H1 (cell line): ENCODE data around the gene ZNF764. TPM values are rescaled to one million over a fixed set of nuclear protein-coding genes. Genes with fewer than 3 reads are reported as not detected.

ENCODE experiments used
- CTCF ChIA-PET: fragments of 300-600 bp; sonication (Branson Sonifier 250); formaldehyde crosslinking; loops from one replicate; lab custom pipeline; 2021; ENCODE audit not compliant: partially characterized antibody; lab: Charles Lee
- POLR2A ChIA-PET: fragments of 300-600 bp; sonication (Branson Sonifier 250); formaldehyde crosslinking; loops from one replicate; lab custom pipeline; 2021; ENCODE audit warnings: inconsistent platforms; ENCODE audit not compliant: partially characterized antibody; lab: Charles Lee
- DNase-seq, 2 experiments: peaks; one replicate each; pipeline versions ENCODE4 v3.0.0 to v3.0.0-alpha.2; 2010 to 2022; ENCODE audit warnings: low spot score in 2 of 2, low read depth in 1 of 2, mixed read lengths in 1 of 2
- FAIRE-seq: peaks from 2 replicates; lab custom pipeline; 2011; peaks lifted over from hg19 to GRCh38; lab: Jason Lieb, UNC
- H2AFZ ChIP-seq: 2 replicates; pipeline ENCODE4 v1.8.1; 2012; ENCODE audit warnings: low read length, inconsistent platforms
- H2AK5ac ChIP-seq: 2 replicates; pipeline ENCODE4 v1.6.1; 2013; ENCODE audit warnings: low read depth, low read length
- H2BK120ac ChIP-seq: replicated peaks from 2 replicates; pipeline ENCODE3; 2013; ENCODE audit warnings: low read depth, low read length, inconsistent platforms
- H2BK12ac ChIP-seq: 2 replicates; pipeline ENCODE4 v1.6.1; 2013; ENCODE audit warnings: low read depth, low read length
- H2BK15ac ChIP-seq: 2 replicates; pipeline ENCODE4 v1.6.1; 2013; ENCODE audit warnings: low read length
- H2BK20ac ChIP-seq: 2 replicates; pipeline ENCODE4 v1.6.1; 2013; ENCODE audit warnings: low read length
- H2BK5ac ChIP-seq: 2 replicates; pipeline ENCODE4 v1.6.1; 2013; ENCODE audit warnings: low read depth, low read length
- H3K14ac ChIP-seq: 2 replicates; pipeline ENCODE4 v1.6.1; 2013; ENCODE audit warnings: inconsistent platforms; ENCODE audit not compliant: insufficient read length
- H3K18ac ChIP-seq: 2 replicates; pipeline ENCODE4 v1.6.1; 2013; ENCODE audit warnings: low read length; ENCODE audit errors: extremely low read depth
- H3K23ac ChIP-seq: 2 replicates; pipeline ENCODE4 v1.6.1; 2013; ENCODE audit warnings: inconsistent platforms; ENCODE audit not compliant: insufficient read length
- H3K23me2 ChIP-seq: 2 replicates; pipeline ENCODE4 v1.6.1; 2013; ENCODE audit warnings: low read depth, low read length
- H3K27ac ChIP-seq: 2 replicates; pipeline ENCODE4 v1.6.1; 2011; ENCODE audit warnings: low read depth, low read length, inconsistent platforms
- H3K27me3 ChIP-seq, 4 experiments: replicated peaks in 1 of 4; 1 replicate in 1 of 4; 2 replicates in 3 of 4; pipeline versions ENCODE4 v1.6.1 to v1.8.1; 2011 to 2013; ENCODE audit warnings: low read length in 3 of 4, mild to moderate bottlenecking in 3 of 4, inconsistent platforms in 2 of 4, mixed read lengths in 2 of 4, moderate library complexity in 1 of 4; ENCODE audit not compliant: control insufficient read depth in 3 of 4, insufficient read depth in 3 of 4; ENCODE audit errors: extremely low read depth in 1 of 4
- H3K36me3 ChIP-seq, 4 experiments: 2 replicates each; pipeline versions ENCODE4 v1.6.1 to v1.8.1; 2011 to 2013; ENCODE audit warnings: mild to moderate bottlenecking in 4 of 4, low read length in 3 of 4, moderate library complexity in 2 of 4, control low read depth in 1 of 4, inconsistent platforms in 1 of 4; ENCODE audit not compliant: insufficient read depth in 4 of 4, control insufficient read depth in 2 of 4
- H3K4ac ChIP-seq: replicated peaks from 2 replicates; pipeline ENCODE3; 2013; ENCODE audit warnings: low read length, low read depth, mixed read lengths, inconsistent platforms; ENCODE audit not compliant: insufficient read length
- H3K4me1 ChIP-seq, 4 experiments: replicated peaks in 1 of 4; 1 replicate in 1 of 4; 2 replicates in 3 of 4; pipeline versions ENCODE4 v1.6.1 to v1.8.1; 2011 to 2013; ENCODE audit warnings: low read length in 3 of 4, inconsistent platforms in 2 of 4, mixed read lengths in 1 of 4; ENCODE audit not compliant: insufficient read depth in 4 of 4, control insufficient read depth in 3 of 4
- H3K4me2 ChIP-seq, 2 experiments: 2 replicates each; pipeline versions ENCODE4 v1.6.1 to v1.8.1; 2011 to 2013; ENCODE audit warnings: low read depth in 2 of 2, low read length in 2 of 2, control low read depth in 1 of 2, inconsistent platforms in 1 of 2, mild to moderate bottlenecking in 1 of 2; ENCODE audit not compliant: insufficient read depth in 1 of 2
- H3K4me3 ChIP-seq, 4 experiments: fragments of 200-600, 300-600 bp in 1 of 4; sonication (generic), shearing (Covaris generic), sonication (Bioruptor Twin) in 1 of 4; 2 replicates each; pipeline versions ENCODE4 v1.5.1 to v1.8.1; 2011 to 2016; ENCODE audit warnings: low read length in 4 of 4, low read depth in 3 of 4, control low read depth in 2 of 4, inconsistent platforms in 2 of 4, mild to moderate bottlenecking in 2 of 4, mixed read lengths in 1 of 4, moderate library complexity in 1 of 4; ENCODE audit not compliant: insufficient read depth in 2 of 4; ENCODE audit errors: extremely low read depth in 1 of 4
- H3K56ac ChIP-seq: replicated peaks from 2 replicates; pipeline ENCODE3; 2013; ENCODE audit warnings: low read depth, mild to moderate bottlenecking, mixed read lengths, low read length, inconsistent platforms; ENCODE audit not compliant: insufficient read length
- H3K79me1 ChIP-seq: 2 replicates; pipeline ENCODE4 v1.6.1; 2013; ENCODE audit warnings: low read depth, low read length, control low read depth
- H3K79me2 ChIP-seq, 2 experiments: 2 replicates each; pipeline versions ENCODE4 v1.6.1 to v1.8.1; 2012 to 2013; ENCODE audit warnings: low read length in 2 of 2, mild to moderate bottlenecking in 2 of 2, inconsistent platforms in 1 of 2; ENCODE audit not compliant: insufficient read depth in 2 of 2, control insufficient read depth in 1 of 2
- H3K9ac ChIP-seq, 4 experiments: replicated peaks in 1 of 4; 1 replicate in 1 of 4; 2 replicates in 3 of 4; pipeline versions ENCODE4 v1.6.1 to v1.8.1; 2011 to 2013; ENCODE audit warnings: low read depth in 3 of 4, low read length in 3 of 4, control low read depth in 2 of 4, mild to moderate bottlenecking in 2 of 4, moderate library complexity in 2 of 4, inconsistent platforms in 1 of 4; ENCODE audit errors: extremely low read depth in 1 of 4
- H3K9me3 ChIP-seq, 2 experiments: 2 replicates each; pipeline versions ENCODE4 v1.6.1 to v1.8.1; 2012 to 2013; ENCODE audit warnings: mild to moderate bottlenecking in 2 of 2, moderate library complexity in 2 of 2, control low read depth in 1 of 2, inconsistent platforms in 1 of 2, low read depth in 1 of 2, low read length in 1 of 2, mixed read lengths in 1 of 2; ENCODE audit not compliant: insufficient read depth in 2 of 2
- H4K20me1 ChIP-seq, 2 experiments: replicated peaks in 1 of 2; 2 replicates each; pipeline versions ENCODE3 to v1.8.1; 2011 to 2013; ENCODE audit warnings: inconsistent platforms in 2 of 2, low read length in 2 of 2, mild to moderate bottlenecking in 1 of 2; ENCODE audit not compliant: insufficient read depth in 2 of 2, control insufficient read depth in 1 of 2
- H4K5ac ChIP-seq: 2 replicates; pipeline ENCODE4 v1.6.1; 2013; ENCODE audit warnings: low read length, low read depth, mixed read lengths, inconsistent platforms; ENCODE audit not compliant: insufficient read length
- H4K8ac ChIP-seq: 2 replicates; pipeline ENCODE4 v1.8.0; 2013; ENCODE audit warnings: mild to moderate bottlenecking, moderate library complexity, low read length, inconsistent platforms; ENCODE audit not compliant: insufficient read depth; ENCODE audit errors: extremely low read depth
- H4K91ac ChIP-seq: replicated peaks from 2 replicates; pipeline ENCODE3; 2013; ENCODE audit warnings: low read length, mixed read lengths, inconsistent platforms; ENCODE audit not compliant: insufficient read length
- BCL11A ChIP-seq, 2 experiments: IDR thresholded peaks; one replicate each; pipeline ENCODE4 v1.6.1; 2011; ENCODE audit warnings: low read depth in 2 of 2, low read length in 2 of 2, mild to moderate bottlenecking in 2 of 2
- CHD1 ChIP-seq: IDR thresholded peaks from 2 replicates; pipeline ENCODE4 v1.6.1; 2012; ENCODE audit warnings: low read depth, low read length, improper control_type of control experiment
- CREB1 ChIP-seq: IDR thresholded peaks from 2 replicates; pipeline ENCODE4 v1.6.1; 2012; ENCODE audit warnings: inconsistent platforms
- JUND ChIP-seq: IDR thresholded peaks from 2 replicates; pipeline ENCODE4 v1.6.1; 2011; ENCODE audit warnings: mild to moderate bottlenecking, improper control_type of control experiment, low read length
- SRF ChIP-seq: IDR thresholded peaks from 2 replicates; pipeline ENCODE4 v1.6.1; 2011; ENCODE audit warnings: mild to moderate bottlenecking, low read depth, low read length, moderate library complexity
- TEAD4 ChIP-seq: IDR thresholded peaks from 2 replicates; pipeline ENCODE4 v1.6.1; 2012; ENCODE audit warnings: low read depth, low read length, inconsistent platforms, mixed read lengths
- ZNF274 ChIP-seq: IDR thresholded peaks from 2 replicates; pipeline ENCODE4 v1.7.0; 2012; ENCODE audit warnings: low read length, borderline replicate concordance; ENCODE audit errors: extremely low read depth
- WGBS, 2 experiments: shearing (Covaris generic) in 1 of 2; methylation state at CpG; one replicate each; pipeline versions ENCODE4 v1.1.6 to v1.1.7; 2013 to 2015; ENCODE audit warnings: low lambda C conversion rate in 2 of 2, mixed read lengths in 2 of 2, inconsistent platforms in 1 of 2, low coverage in 1 of 2, missing lambda C conversion rate in 1 of 2; ENCODE audit not compliant: insufficient replicate concordance in 2 of 2, insufficient coverage in 1 of 2, insufficient read length in 1 of 2; ENCODE audit errors: extremely low coverage in 1 of 2, missing lambda C conversion rate in 1 of 2; 5-methylcytosine and 5-hydroxymethylcytosine counted together
- polyA plus RNA-seq, 7 experiments: library from polyadenylated mRNA; depleted of rRNA in 3 of 7; stranded (reverse) in 5 of 7; unstranded in 2 of 7; fragments of >200 nt in 5 of 7; fragments of 200-250 nt in 2 of 7; gene quantifications; 1 replicate in 5 of 7; 2 replicates in 1 of 7; 4 replicates in 1 of 7; pipeline versions ENCODE4 v1.2.1 to v1.2.3, GENCODE V29; 2011 to 2013; ENCODE audit warnings: missing spikeins in 2 of 7, mixed read lengths in 2 of 7
- total RNA-seq: library from RNA; stranded (reverse); fragmentation: NEBNext Ultra II Directional; extraction: Animal tissue kit (Norgen Biotek cat#: 25700); gene quantifications from 2 replicates; pipeline ENCODE4 v1.2.1, GENCODE V29; 2021

ZNF764 gene
- total and polyA plus RNA-seq, 2 of the 8 experiments (the other 6 are each of a cell fraction or from before 2014, with no cell fraction given), result 5.7 to 7.7 TPM

- H4K91ac ChIP-seq, result no peak overlapping the region
- H3K56ac ChIP-seq, result no peak overlapping the region
- H2BK20ac ChIP-seq, result no peak overlapping the region
- DNase-seq, result no peak
- no peaks in the 10 kb centered on the region for H3K36me3 ChIP-seq
- no peak overlapping the region for H3K4me3 ChIP-seq
- no peak overlapping the region for H4K5ac ChIP-seq
- H3K9me3 ChIP-seq, result no peaks in the 10 kb centered on the region
- FAIRE-seq, result no peak
- no peak overlapping the region for H3K23ac ChIP-seq
- H3K18ac ChIP-seq, result no peak overlapping the region
- no peak overlapping the region for H3K14ac ChIP-seq
- H3K4me2 ChIP-seq, result no peak overlapping the region
- H3K79me1 ChIP-seq, result no peaks in the 10 kb centered on the region
- peaks cover 6% of the 10 kb centered on the region; the same call in 1 of the 2 replicates for H3K23me2 ChIP-seq
- no peaks in the 10 kb centered on the region for H3K79me2 ChIP-seq
- peaks cover 0 to 9% (median 2%) of the 10 kb centered on the region in 4 experiments; a peak in 5 of 7 replicates for H3K4me1 ChIP-seq
- no peak overlapping the region for H2AFZ ChIP-seq
- CTCF ChIA-PET, result interaction anchor here (0.6 to 5.7 kb wide), 8 partner anchors 27 to 117 kb away, joined by 3 to 28 read pairs (median 3); partner anchors contain the start of gene ZNF747
- 88% methylated on average over 4 of the region's 4 CpGs; no CpG with 5 or more reads in 1 of the 2 experiments for WGBS, 2 experiments
- TF ChIP-seq CHD1, result no peak
- TF ChIP-seq SRF, result no peak
- no peak for TF ChIP-seq BCL11A (IDR thresholded peaks at IDR 0.05; ENCODE audit: low read depth in 2 of 2, low read length in 2 of 2)
- TF ChIP-seq JUND, result no peak
- no peak for TF ChIP-seq ZNF274
- no peak for TF ChIP-seq TEAD4
- no peak for TF ChIP-seq CREB1
- H3K27me3 ChIP-seq, result peaks cover 0 to under 1% (median under 1%) of the 10 kb centered on the region in 4 experiments; a peak in 2 of 7 replicates
- H2BK15ac ChIP-seq, result no peak overlapping the region
- no peak overlapping the region for H2AK5ac ChIP-seq
- no peak overlapping the region for H2BK5ac ChIP-seq
- no peak overlapping the region for H2BK120ac ChIP-seq
- POLR2A ChIA-PET, result interaction anchor here (0.7 to 5.0 kb wide), 11 partner anchors 8 to 138 kb away, joined by 3 to 26 read pairs (median 4); partner anchors contain the start of genes ZNF689, ZNF747, ZNF764 and ZNF785
- H2BK12ac ChIP-seq, result no peak overlapping the region
- no peak overlapping the region for H3K27ac ChIP-seq
- H3K9ac ChIP-seq, result no peak overlapping the region
- H4K8ac ChIP-seq, result no peak overlapping the region
- no peaks in the 10 kb centered on the region for H4K20me1 ChIP-seq
- H3K4ac ChIP-seq, result no peak overlapping the region
These were observed 8.4 kb upstream of the ZNF764 start for GRCh38 chr16:30566531-30566930.
